GM18505 (cell line): ENCODE results near the gene MID1.

Experiments
- ATAC-seq: cut with Tn5 transposase; IDR thresholded peaks from one replicate; pipeline ENCODE4 v1.9.1; 2021; ENCODE audit not compliant: unreplicated experiment
- POLR2A ChIP-seq: IDR thresholded peaks from 4 replicates; pipeline ENCODE4 v1.6.1; 2011; ENCODE audit warnings: borderline replicate concordance; ENCODE audit not compliant: insufficient read depth, insufficient read length; ENCODE audit errors: extremely low read depth

MID1 gene

DNA sequence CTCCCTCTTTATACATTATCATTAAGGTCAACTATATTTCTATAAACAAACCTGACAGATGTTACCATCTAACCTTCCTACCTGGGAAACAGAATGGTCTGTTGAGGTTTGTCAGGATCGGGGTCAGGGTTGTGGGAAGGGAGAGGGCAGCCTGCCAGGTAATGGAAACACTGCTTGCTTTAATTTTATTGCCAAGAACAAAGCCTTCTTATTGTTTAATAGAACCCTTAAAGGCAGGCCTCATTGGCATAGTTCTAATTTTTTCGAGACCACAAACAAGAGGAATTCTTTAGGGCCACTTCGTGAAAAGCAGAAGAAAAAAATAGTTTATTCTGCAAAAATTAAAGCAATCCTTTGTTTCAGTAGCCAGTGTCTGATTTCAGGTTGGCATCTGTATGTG, 113.2 kb downstream of the MID1 start:
- TF ChIP-seq POLR2A, result no peak
- ATAC-seq, result no peak

DNA sequence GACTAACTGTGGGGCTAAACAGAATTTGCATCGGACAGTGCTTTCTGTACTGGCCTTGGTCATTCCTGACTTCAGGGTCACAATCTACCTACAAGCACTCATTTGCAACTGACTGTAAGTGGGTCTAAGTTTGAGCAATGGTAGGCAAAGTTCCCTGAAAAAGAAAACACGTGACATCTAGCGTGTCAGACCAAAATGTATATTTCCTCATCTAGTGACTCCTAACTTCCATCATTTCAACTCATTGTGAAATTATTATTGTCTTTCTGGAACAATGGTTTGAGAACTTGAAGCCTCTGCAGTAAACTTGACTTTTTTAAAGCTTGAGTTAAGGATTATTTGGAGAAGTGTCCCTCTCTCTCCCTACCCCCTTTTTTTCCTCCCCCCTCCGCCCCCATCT, 113.6 kb downstream of the MID1 start:
- no peak for ATAC-seq
- no peak for TF ChIP-seq POLR2A

DNA sequence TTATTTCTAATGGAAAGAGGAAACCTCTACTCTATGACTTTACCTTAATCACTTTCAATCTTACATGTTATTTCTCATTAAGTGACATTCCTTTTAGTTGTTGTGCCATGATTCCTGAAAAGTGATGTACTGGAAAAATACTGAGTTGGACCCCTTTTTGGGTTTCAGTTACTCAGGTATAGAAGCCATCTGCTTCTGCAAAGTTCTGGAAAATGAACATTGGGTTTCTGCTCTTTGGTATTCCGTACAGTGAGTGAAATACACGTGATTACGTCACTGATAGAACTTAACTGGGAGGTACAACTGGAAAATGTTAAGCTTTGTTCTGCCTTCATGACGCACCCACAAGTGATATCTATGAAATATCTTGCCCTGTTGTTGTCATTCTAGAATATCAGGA, 114.7 kb downstream of the MID1 start:
- no peak for ATAC-seq
- no peak for TF ChIP-seq POLR2A

DNA sequence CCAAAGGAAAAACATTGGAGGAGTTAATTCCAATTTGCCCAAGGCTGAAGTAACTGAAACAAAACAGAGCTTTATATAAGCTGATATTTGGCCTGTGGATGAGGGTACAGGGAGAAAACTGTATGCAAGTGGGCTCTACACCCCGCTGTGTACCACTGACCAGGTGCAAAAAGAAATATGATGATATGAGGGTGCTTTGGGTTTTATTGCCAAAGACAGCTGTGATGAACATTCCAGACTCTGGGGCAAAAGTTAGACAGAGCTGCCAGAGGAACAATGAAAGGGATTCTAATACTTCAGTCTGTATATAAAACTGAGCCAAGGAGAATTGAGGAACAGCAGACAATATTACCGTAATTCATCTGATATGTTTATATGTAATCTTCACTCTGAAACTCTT, 117.4 kb downstream of the MID1 start:
- no peak for ATAC-seq

DNA sequence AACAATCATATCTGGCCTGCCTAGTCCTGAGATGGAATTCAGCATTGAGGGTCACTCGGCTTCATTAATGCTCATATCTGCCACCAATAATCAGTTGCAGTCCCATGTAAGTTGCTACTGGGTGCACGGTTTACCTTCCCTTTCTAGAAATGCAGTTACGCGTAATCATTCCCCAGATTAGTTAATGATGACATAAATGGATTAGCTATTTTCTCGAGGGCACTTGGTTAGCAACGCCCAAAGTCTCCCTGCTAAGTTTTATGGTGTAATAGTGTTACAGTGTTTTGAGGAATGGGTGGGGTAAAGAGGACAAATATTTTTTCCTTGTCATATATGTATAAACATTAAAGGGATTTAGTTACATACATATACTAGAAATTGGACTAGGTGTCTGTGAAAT, 118.8 kb downstream of the MID1 start:
- no peak for TF ChIP-seq POLR2A
- ATAC-seq, result no peak

More for the DNA sequence above, 117.4 kb downstream of the MID1 start:
- TF ChIP-seq POLR2A, result no peak

DNA sequence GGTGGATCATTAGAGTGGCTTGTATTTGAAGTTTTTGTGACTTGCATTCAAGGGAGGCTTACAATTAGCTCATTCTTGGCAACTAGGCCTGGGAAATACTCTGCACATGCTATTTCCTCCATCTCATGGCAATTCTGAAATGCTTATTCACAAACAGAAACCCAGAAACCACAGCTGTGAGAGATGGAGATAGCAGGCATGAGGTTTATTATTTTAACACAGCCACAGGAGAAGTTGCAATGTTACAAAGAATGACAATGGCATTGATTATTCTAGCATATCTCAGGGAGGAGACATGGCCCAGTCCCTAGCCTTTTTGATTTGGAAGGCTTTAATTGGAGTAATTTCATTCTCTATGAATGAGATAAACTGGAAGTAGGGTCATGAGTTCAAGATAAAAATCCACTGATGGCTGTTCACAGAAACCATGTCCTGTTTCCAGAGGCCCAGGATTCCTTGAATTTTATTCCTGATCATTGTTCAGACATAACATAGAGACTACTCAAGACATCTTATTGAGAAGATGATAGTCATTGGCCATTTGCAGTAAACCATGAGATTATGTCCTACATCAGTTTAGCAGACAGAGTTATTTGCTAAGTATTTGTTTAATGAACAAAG, 123.9 kb downstream of the MID1 start:
- no peak for TF ChIP-seq POLR2A
- no peak for ATAC-seq

DNA sequence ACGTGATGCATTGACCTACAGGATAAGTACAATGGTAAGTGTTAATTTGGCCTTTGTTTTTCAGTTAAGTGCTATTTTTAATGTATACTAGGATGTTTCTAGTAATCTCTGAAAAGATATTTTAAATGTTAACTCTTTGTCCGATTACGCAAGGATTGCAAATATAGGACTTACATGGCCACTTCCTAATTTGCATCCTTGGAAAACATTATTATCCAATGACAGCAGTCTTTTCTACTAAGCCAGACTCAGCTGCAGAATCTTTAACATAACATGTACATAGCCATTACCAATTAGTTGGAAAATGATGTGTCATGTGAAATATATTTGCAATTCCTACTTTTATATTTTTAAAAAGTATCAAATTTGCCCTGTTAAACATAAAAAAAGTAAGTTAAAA, 124.7 kb downstream of the MID1 start:
- no peak for ATAC-seq
- no peak for TF ChIP-seq POLR2A

DNA sequence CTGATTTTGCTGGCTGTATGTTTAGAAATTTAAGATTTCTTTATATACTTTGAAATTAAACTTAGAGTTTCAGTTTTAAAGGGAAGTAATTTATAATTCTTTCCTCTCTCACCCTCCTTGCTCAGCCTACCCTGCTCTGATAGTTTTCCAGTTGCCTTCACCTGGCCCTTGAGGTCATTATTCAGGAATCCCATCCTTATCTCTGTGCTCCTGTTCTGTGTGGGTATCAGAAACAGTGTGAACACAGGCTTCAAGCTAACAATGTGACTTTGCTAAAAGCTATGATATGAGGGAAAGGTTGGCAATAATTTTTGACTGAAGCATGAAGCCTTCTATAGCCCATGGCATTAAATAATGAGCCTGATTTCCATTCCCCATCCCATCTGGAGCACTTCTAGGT, 128.1 kb downstream of the MID1 start:
- no peak for ATAC-seq
- TF ChIP-seq POLR2A, result no peak

DNA sequence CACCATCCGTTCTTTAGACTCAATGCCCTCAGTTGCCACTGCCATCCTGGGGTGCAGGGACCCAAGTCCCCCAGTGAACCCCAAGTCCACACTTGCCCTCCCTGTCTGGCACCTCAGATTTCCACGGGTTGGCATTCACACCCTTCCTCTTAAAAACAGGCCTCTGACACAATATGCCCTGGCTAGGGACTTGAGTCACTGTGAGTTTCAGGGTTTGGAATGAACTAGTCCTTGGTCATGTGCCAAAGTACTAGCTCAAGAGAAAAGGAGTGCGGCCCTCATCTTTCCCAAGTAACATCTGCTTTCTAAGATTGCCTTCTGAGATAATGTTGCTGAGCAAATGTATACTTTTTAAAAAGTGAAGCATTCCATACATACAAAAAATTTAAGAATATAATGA, 134.0 kb downstream of the MID1 start:
- no peak for TF ChIP-seq POLR2A
- no peak for ATAC-seq

DNA sequence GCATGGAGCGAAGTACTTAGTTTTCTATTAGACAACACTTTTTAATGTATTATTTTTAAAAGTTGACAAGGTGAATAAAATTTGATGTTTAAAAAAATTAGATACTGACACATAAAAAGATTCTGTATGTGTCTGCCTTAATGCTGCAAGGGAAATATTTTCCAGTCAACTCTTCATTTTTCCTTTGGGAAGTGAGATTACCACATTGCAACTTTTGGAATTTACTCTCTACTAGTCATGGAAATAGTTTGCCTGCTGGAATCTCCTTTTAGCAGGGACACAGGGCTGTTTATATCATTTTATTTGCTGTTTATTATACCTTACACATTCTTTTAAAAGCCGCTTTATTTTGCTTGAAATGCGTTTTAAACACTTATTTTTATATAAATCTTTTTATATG, 135.1 kb downstream of the MID1 start:
- TF ChIP-seq POLR2A, result no peak
- no peak for ATAC-seq

DNA sequence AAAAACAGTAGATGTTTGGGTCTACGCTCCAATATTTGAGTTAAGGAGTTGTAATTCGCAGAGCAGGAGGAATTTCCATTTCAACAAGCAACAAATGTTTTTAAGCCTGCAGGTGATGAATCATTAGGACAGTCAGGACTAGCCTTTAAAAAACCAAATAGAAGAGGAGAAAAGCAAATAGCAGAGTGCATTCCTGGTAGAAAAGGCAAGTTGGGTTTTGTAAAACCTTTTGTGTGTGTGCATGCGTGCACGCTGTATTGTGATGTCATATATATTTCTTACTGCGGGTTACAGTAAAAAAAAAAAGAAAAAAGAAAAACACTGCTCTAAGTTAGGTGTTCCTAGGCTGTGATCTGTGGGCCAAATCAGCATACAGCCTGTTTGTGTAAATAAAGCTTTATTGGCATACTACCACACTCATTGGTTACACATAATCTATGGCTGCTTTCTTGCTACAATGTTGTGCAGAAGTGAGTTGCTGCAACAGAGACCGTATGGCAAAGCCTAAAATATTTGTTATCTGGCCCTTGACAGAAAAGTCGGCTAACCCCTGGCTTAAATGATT, 135.6 kb downstream of the MID1 start:
- no peak for ATAC-seq
- no peak for TF ChIP-seq POLR2A

DNA sequence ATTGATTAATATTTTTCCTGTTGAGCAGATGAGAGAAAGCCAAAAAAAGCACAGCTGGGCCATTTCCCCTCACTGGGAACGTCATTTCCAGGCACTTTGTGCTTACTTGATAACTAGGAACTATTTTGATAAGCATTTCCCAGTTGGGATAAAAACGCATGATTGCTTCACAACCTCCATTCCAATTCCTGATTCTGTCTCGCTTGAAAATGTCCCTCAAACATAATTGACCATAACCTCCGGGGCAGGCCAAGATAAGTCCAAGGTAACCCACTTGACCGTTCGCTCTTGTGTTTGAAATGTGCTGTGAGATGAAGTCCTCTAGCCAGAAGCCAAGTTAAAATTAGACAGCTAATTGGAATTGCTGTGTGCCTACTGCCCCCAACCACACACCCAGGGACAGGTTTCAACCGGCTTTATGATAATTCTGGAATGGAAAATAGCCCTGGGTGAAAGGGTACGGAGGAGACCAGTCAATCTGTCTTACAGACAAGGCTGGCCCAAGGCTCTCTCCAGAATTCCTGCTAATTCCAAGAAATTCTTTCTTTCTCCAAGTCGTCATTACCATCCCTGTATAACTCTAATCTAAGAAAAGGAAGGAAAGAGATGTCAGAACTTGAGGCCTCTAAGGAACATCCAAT, 137.1 kb downstream of the MID1 start:
- no peak for ATAC-seq
- TF ChIP-seq POLR2A, result no peak

DNA sequence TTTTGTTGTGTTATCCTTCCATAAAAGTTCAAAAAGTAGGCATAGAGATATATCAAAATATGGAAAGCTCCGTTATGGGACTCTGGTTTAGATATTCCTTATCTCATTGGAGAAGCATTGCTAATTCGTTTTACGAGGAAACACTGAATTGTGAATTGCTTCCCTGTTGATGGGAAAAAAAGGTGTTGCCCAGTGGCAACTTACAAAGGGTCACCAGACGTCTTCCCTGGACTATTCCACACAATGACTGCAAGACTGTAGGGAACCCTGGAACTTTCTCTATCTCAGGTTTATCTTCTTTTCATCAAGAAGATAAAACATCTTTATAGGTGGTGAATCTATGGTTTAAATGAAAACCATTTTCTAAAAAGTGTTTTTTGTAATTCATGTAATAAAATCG, 137.7 kb downstream of the MID1 start:
- ATAC-seq, result no peak
- TF ChIP-seq POLR2A, result no peak

DNA sequence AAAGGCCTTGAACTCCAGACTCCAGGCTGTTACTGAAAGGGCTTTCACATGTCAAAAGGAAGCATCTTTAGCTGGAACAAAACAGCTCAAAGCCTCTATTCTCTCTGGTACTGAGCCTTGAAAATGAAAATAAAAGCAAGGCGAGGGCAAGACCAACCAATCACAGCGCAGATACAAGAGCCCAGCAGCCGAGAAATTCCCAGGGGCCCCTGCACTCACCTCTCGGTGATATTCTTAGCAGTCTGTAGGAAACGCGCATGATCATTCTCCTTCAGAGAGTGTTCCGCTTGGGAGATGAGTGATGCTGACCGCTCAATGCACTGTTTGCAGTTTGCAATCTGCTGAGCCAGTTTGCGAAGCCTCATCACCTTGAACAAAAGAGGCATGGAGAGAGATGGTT, 138.1 kb downstream of the MID1 start:
- ATAC-seq, result peak; percentile 87
- no peak for TF ChIP-seq POLR2A

DNA sequence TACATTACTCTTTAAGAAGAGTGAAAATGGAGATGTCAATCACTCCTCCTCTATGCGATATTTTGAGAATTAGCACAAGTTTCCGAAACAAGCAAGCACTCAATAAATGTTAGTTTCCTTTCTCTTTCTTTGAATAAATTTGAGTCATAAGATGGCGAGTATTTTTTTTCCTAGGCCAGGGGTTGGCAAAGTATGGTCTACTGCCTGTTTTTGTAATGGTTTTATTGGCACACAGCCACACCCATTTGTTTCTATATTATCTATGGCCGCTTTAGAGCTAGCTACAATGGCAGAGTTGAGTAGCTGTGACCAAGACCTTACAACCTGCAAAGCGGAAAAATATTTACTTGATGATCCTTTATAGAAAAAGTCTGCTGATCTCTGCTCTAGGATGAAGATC, 139.5 kb downstream of the MID1 start:
- TF ChIP-seq POLR2A, result no peak
- no peak for ATAC-seq

DNA sequence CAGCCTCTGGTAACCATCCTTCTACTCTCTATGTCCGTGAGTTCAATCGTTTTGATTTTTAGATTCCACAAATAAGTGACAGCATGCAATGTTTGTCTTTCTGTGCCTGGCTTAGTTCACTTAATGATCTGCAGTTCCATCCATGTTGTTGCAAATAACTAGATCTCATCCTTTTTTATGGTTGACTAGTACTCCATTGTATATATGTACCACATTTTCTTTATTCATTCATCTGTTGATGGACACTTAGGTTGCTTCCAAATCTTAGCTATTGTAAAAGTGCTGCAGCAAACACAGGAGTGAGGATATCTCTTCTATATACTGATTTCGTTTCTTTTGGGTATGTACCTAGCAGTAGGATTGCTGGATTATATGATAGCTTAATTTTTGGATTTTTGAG, 140.9 kb downstream of the MID1 start:
- ATAC-seq, result no peak
- no peak for TF ChIP-seq POLR2A

DNA sequence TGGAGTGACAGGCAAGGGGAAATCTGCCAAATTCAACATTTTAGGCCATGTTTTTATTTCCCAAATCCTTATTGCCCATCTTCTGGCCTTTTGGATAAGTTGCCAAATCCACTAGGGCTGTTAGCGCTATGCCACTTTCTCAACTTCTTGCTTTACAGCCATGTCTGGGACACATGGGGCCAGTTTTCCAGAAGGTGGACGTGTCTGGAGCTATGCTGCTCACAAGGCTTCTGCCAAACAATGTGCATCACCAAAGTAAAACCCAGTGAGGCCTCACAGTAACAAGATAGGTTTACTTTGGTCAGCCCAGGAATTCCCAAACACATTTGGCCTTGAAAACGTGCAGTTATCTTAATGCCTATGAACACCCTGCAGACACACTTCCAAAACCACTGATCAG, 142.9 kb downstream of the MID1 start:
- ATAC-seq, result no peak
- TF ChIP-seq POLR2A, result no peak
